Neural progenitor cell (in vitro differentiated cells): Measurements from ENCODE around the gene CPA1. TPM values are rescaled to one million over a fixed set of nuclear protein-coding genes. Genes with fewer than 3 reads are reported as not detected.
"Not testable (repeated sequence)": the region's sequence is repeated elsewhere in the genome, so short reads cannot be mapped to it uniquely, and the experiment has no call there.

Source experiments
- DNase-seq: peaks from one replicate; pipeline ENCODE4 v3.0.0-alpha.2; 2016; ENCODE audit warnings: low spot score
- H2AFZ ChIP-seq: fragments of 200-600 bp; sonication (generic); replicated peaks from 2 replicates; pipeline ENCODE4 v1.6.1; 2016; ENCODE audit warnings: antibody characterized with exemption
- H3F3A ChIP-seq: fragments of 200-600 bp; sonication (generic); 2 replicates; pipeline ENCODE4 v1.6.1; 2016; ENCODE audit warnings: antibody characterized with exemption, low read depth
- H3K27ac ChIP-seq: fragments of 200-600 bp; sonication (generic); 2 replicates; pipeline ENCODE4 v1.5.1; 2016; ENCODE audit warnings: mild to moderate bottlenecking
- H3K27me3 ChIP-seq: fragments of 200-600 bp; sonication (generic); 2 replicates; pipeline ENCODE4 v1.6.1; 2016; ENCODE audit warnings: mild to moderate bottlenecking, moderate library complexity
- H3K36me3 ChIP-seq: fragments of 200-600 bp; sonication (generic); 2 replicates; pipeline ENCODE4 v1.5.1; 2016
- H3K4me1 ChIP-seq: fragments of 200-600 bp; sonication (generic); 2 replicates; pipeline ENCODE4 v1.6.1; 2016; ENCODE audit warnings: mixed run types
- H3K4me2 ChIP-seq: fragments of 200-600 bp; sonication (generic); 2 replicates; pipeline ENCODE4 v1.6.1; 2016
- H3K4me3 ChIP-seq: fragments of 200-600 bp; sonication (generic); 2 replicates; pipeline ENCODE4 v1.5.1; 2016
- H3K79me2 ChIP-seq: fragments of 200-600 bp; sonication (generic); 2 replicates; pipeline ENCODE4 v1.6.1; 2016; ENCODE audit warnings: low read depth
- H3K9ac ChIP-seq: fragments of 200-600 bp; sonication (generic); 2 replicates; pipeline ENCODE4 v1.6.1; 2016
- H3K9me3 ChIP-seq: fragments of 200-600 bp; sonication (generic); 2 replicates; pipeline ENCODE4 v1.5.1; 2016; ENCODE audit warnings: low read depth
- H4K20me1 ChIP-seq: fragments of 200-600 bp; sonication (generic); 2 replicates; pipeline ENCODE4 v1.6.1; 2016; ENCODE audit warnings: low read depth
- H3K27ac Mint-ChIP-seq: 3 replicates; pipeline ENCODE4 v1.8.0; 2021; ENCODE audit warnings: mixed read lengths
- H3K27me3 Mint-ChIP-seq: 2 replicates; pipeline ENCODE4 v1.8.0; 2022; ENCODE audit warnings: low read depth, mild to moderate bottlenecking, inconsistent platforms, moderate library complexity, mixed read lengths; ENCODE audit not compliant: insufficient read depth
- H3K36me3 Mint-ChIP-seq: 3 replicates; pipeline ENCODE4 v1.8.0; 2021; ENCODE audit warnings: mixed read lengths
- H3K4me1 Mint-ChIP-seq: 3 replicates; pipeline ENCODE4 v1.8.0; 2021; ENCODE audit warnings: mixed read lengths
- H3K4me3 Mint-ChIP-seq: 3 replicates; pipeline ENCODE4 v1.8.0; 2021; ENCODE audit warnings: mild to moderate bottlenecking, moderate library complexity, mixed read lengths
- H3K9me3 Mint-ChIP-seq: 3 replicates; pipeline ENCODE4 v1.8.0; 2020; ENCODE audit warnings: mixed read lengths
- CTCF ChIP-seq: fragments of 200-600 bp; sonication (generic); IDR thresholded peaks from 2 replicates; pipeline ENCODE4 v1.5.1; 2017; ENCODE audit warnings: antibody characterized with exemption, mild to moderate bottlenecking
- EZH2 ChIP-seq: fragments of 200-600 bp; sonication (generic); IDR thresholded peaks from 2 replicates; pipeline ENCODE4 v1.6.1; 2017; ENCODE audit warnings: antibody characterized with exemption, mild to moderate bottlenecking, moderate library complexity
- EZH2phosphoT487 ChIP-seq: fragments of 200-600 bp; sonication (generic); IDR thresholded peaks from 2 replicates; pipeline ENCODE4 v1.6.1; 2017; ENCODE audit warnings: antibody characterized with exemption
- total RNA-seq: library from RNA; depleted of rRNA; stranded (reverse); fragments of >200 nt; gene quantifications from 2 replicates; pipeline ENCODE4 v1.2.3, GENCODE V29; 2015; ENCODE audit warnings: low replicate concordance

CPA1 gene
- total RNA-seq, 1 donor from 2014 or later, result not detected

DNA sequence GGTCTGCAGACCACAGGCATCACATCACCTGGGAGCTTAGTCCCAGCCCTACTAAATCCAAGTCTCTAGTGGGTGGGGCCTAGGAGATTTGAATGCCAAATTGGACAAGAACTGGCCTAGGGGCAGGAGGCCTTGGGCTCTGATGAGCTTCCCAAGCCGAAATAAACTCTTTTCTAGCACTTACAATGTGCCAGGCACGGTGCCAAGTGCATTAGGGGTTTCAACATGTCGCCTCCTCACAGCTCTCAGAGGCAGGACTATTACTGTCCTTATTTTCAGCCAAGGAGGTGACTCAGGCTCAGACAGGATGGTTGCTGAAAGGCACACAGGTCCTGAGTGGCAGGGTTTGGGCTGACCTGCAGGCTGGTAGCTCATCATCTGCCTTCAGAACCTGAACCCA is 9.2 kb upstream of the CPA1 start:
- peaks cover 4% of the 10 kb centered on the region for H3K36me3 Mint-ChIP-seq
- TF ChIP-seq EZH2 (no peak), EZH2phosphoT487 (no peak), CTCF (no peak)
- no peaks in the 10 kb centered on the region for H3F3A ChIP-seq
- H3K27me3 Mint-ChIP-seq, result peaks cover 10% of the 10 kb centered on the region
- H3K36me3 ChIP-seq, result no peaks in the 10 kb centered on the region
- no peak overlapping the region for H3K27ac ChIP-seq
- no peak overlapping the region for H3K4me3 Mint-ChIP-seq
- no peaks in the 10 kb centered on the region for H3K27me3 ChIP-seq
- no peaks in the 10 kb centered on the region for H3K9me3 ChIP-seq
- no peak overlapping the region for H3K9ac ChIP-seq
- H3K27ac Mint-ChIP-seq, result no peak overlapping the region
- H3K4me1 ChIP-seq, result peaks cover 10% of the 10 kb centered on the region
- H3K4me2 ChIP-seq, result no peak overlapping the region
- H3K4me1 Mint-ChIP-seq, result peaks cover 59% of the 10 kb centered on the region
- no peaks in the 10 kb centered on the region for H4K20me1 ChIP-seq
- no peak overlapping the region for H2AFZ ChIP-seq
- peaks cover 10% of the 10 kb centered on the region for H3K9me3 Mint-ChIP-seq
- no peak overlapping the region for H3K4me3 ChIP-seq
- no peak for DNase-seq
- H3K79me2 ChIP-seq, result no peaks in the 10 kb centered on the region

GRCh38 chr7:130372402-130373165 is 7.7 kb upstream of the CPA1 start:
- H4K20me1 ChIP-seq, result no peaks in the 10 kb centered on the region
- no peak overlapping the region for H3K4me2 ChIP-seq
- Mint-ChIP-seq H3K27me3 (peaks cover 10% of the 10 kb centered on the region), H3K4me3 (no peak overlapping the region), H3K36me3 (peaks cover 8% of the 10 kb centered on the region), H3K27ac (peak overlapping the region; percentile 99), H3K9me3 (peaks cover 22% of the 10 kb centered on the region), H3K4me1 (peaks cover 44% of the 10 kb centered on the region)
- TF ChIP-seq EZH2phosphoT487, result no peak
- TF ChIP-seq CTCF, result no peak
- TF ChIP-seq EZH2, result no peak
- DNase-seq, result no peak
- H3K27me3 ChIP-seq, result no peaks in the 10 kb centered on the region
- H2AFZ ChIP-seq, result peak overlapping the region; percentile 87
- H3F3A ChIP-seq, result no peaks in the 10 kb centered on the region
- H3K4me1 ChIP-seq, result peaks cover 10% of the 10 kb centered on the region
- H3K9me3 ChIP-seq, result no peaks in the 10 kb centered on the region
- no peak overlapping the region for H3K27ac ChIP-seq
- no peaks in the 10 kb centered on the region for H3K79me2 ChIP-seq
- no peaks in the 10 kb centered on the region for H3K36me3 ChIP-seq
- no peak overlapping the region for H3K4me3 ChIP-seq
- no peak overlapping the region for H3K9ac ChIP-seq

DNA sequence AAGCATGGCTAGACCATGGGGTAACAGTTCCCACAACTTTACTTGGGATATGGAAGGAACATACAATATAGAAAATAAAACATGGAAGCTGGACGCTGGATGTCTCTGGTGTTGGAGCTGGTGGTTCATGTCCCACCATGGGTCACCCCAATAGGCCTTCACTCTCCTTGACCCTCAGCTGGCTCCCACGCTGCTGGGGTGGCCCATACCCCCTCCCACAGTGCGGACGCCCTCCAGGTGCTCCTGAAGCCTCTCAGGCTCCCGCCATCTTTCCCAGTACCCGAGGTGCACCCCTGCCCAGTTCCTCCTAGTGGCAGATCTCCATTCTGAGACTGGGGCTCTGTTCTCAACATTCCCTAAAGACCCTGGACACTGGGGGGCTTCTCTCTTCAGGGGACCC is 5.8 kb upstream of the CPA1 start:
- no peaks in the 10 kb centered on the region for H3K9me3 ChIP-seq
- no peak overlapping the region for H3K27ac ChIP-seq
- H3K27ac Mint-ChIP-seq, result peak overlapping the region; percentile 91
- no peaks in the 10 kb centered on the region for H3K27me3 ChIP-seq
- H3K36me3 Mint-ChIP-seq, result peaks cover 8% of the 10 kb centered on the region
- no peak overlapping the region for H3K4me3 Mint-ChIP-seq
- H3K27me3 Mint-ChIP-seq, result peaks cover 8% of the 10 kb centered on the region
- no peaks in the 10 kb centered on the region for H4K20me1 ChIP-seq
- peaks cover 39% of the 10 kb centered on the region for H3K4me1 Mint-ChIP-seq
- H3K79me2 ChIP-seq, result no peaks in the 10 kb centered on the region
- no peaks in the 10 kb centered on the region for H3K36me3 ChIP-seq
- no peak for DNase-seq
- no peak for TF ChIP-seq CTCF
- TF ChIP-seq EZH2, result no peak
- no peak for TF ChIP-seq EZH2phosphoT487
- no peak overlapping the region for H3K4me2 ChIP-seq
- H3F3A ChIP-seq, result no peaks in the 10 kb centered on the region
- no peak overlapping the region for H2AFZ ChIP-seq
- peaks cover 10% of the 10 kb centered on the region for H3K4me1 ChIP-seq
- no peak overlapping the region for H3K4me3 ChIP-seq
- H3K9ac ChIP-seq, result no peak overlapping the region
- peaks cover 24% of the 10 kb centered on the region for H3K9me3 Mint-ChIP-seq

- H3K79me2 ChIP-seq, H2AFZ ChIP-seq, H3K4me3 ChIP-seq, H3K9me3 ChIP-seq, H3K36me3 ChIP-seq, H3K27me3 Mint-ChIP-seq, H3K4me3 Mint-ChIP-seq, H3K36me3 Mint-ChIP-seq, H3F3A ChIP-seq, H3K27me3 ChIP-seq, H3K27ac ChIP-seq, H3K4me2 ChIP-seq, DNase-seq, H3K9ac ChIP-seq, H4K20me1 ChIP-seq: not testable (repeated sequence)
- peaks cover 20% of the 10 kb centered on the region for H3K4me1 ChIP-seq
- Mint-ChIP-seq H3K9me3 (peaks cover 24% of the 10 kb centered on the region), H3K4me1 (peaks cover 44% of the 10 kb centered on the region), H3K27ac (peak overlapping the region; percentile 21)
Measured at GRCh38 chr7:130376461-130376860, 3.8 kb upstream of the CPA1 start.
